OCI-LY3 (cell line): ENCODE results near the gene BEAN1.

Experiments used
- EZH2phosphoT487 ChIP-seq: fragments of 200-600 bp; shearing (Covaris generic); IDR thresholded peaks from 2 replicates; pipeline ENCODE4 v1.6.1; 2018; ENCODE audit warnings: antibody characterized with exemption, mixed run types, low read depth
- TF ChIP-seq, protein P1 (sequence below): fragments of 200-600, 300-600 bp; sonication (generic); IDR thresholded peaks from 2 replicates; pipeline ENCODE4 v1.5.1; 2014; ENCODE audit warnings: antibody characterized with exemption, low read length, low read depth

- TF ChIP-seq, protein P1, sequence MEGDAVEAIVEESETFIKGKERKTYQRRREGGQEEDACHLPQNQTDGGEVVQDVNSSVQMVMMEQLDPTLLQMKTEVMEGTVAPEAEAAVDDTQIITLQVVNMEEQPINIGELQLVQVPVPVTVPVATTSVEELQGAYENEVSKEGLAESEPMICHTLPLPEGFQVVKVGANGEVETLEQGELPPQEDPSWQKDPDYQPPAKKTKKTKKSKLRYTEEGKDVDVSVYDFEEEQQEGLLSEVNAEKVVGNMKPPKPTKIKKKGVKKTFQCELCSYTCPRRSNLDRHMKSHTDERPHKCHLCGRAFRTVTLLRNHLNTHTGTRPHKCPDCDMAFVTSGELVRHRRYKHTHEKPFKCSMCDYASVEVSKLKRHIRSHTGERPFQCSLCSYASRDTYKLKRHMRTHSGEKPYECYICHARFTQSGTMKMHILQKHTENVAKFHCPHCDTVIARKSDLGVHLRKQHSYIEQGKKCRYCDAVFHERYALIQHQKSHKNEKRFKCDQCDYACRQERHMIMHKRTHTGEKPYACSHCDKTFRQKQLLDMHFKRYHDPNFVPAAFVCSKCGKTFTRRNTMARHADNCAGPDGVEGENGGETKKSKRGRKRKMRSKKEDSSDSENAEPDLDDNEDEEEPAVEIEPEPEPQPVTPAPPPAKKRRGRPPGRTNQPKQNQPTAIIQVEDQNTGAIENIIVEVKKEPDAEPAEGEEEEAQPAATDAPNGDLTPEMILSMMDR, result no peak
- no peak for TF ChIP-seq EZH2phosphoT487
Measured at GRCh38 chr16:66509576-66509975, 82.5 kb downstream of the BEAN1 start.
